HG02885 (cell line): ENCODE measurements around the gene PSMA5.
"Not testable (repeated sequence)": the region's sequence is repeated elsewhere in the genome, so short reads cannot be mapped to it uniquely, and the experiment has no call there.

Source experiments
- ATAC-seq: cut with Tn5 transposase; IDR thresholded peaks from one replicate; pipeline ENCODE4 v1.9.1; 2021; ENCODE audit warnings: mild to moderate bottlenecking; ENCODE audit not compliant: unreplicated experiment, poor library complexity

The PSMA5 gene

GRCh38 chr1:109434484-109434883, 8.2 kb upstream of the PSMA5 start:
- no peak for ATAC-seq

GRCh38 chr1:109433322-109433721, 7.1 kb upstream of the PSMA5 start:
- no peak for ATAC-seq

- ATAC-seq, result no peak
These were observed 6.1 kb upstream of the PSMA5 start for GRCh38 chr1:109432336-109432735.

- ATAC-seq, result no peak
These were observed 871 bp upstream of the PSMA5 start for GRCh38 chr1:109427171-109427467.

GRCh38 chr1:109425391-109426280, 612 bp downstream of the PSMA5 start:
- peak; percentile 29 for ATAC-seq

GRCh38 chr1:109423498-109423897, 2.8 kb downstream of the PSMA5 start:
- no peak for ATAC-seq

- ATAC-seq, result no peak
These were observed 13.7 kb downstream of the PSMA5 start for GRCh38 chr1:109412551-109412950.

GRCh38 chr1:109404838-109405237, 21.4 kb downstream of the PSMA5 start:
- ATAC-seq, result no peak

- ATAC-seq, result no peak
These were observed 24.2 kb downstream of the PSMA5 start for GRCh38 chr1:109402025-109402424.

GRCh38 chr1:109400035-109400655, 26.1 kb downstream of the PSMA5 start:
- no peak for ATAC-seq

GRCh38 chr1:109399326-109399957, 26.8 kb downstream of the PSMA5 start:
- ATAC-seq, result no peak

- no peak for ATAC-seq
These were observed 27.7 kb downstream of the PSMA5 start for GRCh38 chr1:109398343-109399225.

- peak; percentile 86 for ATAC-seq
These were observed 28.5 kb downstream of the PSMA5 start, which contains the start of gene SORT1 for GRCh38 chr1:109397581-109398342. Gene SORT1, minus strand, starts transcription at chr1:109397918. Its CDS starts 26 bp downstream, at chr1:109397892.

GRCh38 chr1:109396871-109397580, 29.2 kb downstream of the PSMA5 start:
- ATAC-seq, result no peak

- ATAC-seq, result no peak
These were observed 29.8 kb downstream of the PSMA5 start for GRCh38 chr1:109396513-109396839.

GRCh38 chr1:109395602-109396512, 30.4 kb downstream of the PSMA5 start:
- ATAC-seq, result no peak

GRCh38 chr1:109395282-109395599, 31.0 kb downstream of the PSMA5 start:
- ATAC-seq, result not testable (repeated sequence)

- ATAC-seq, result no peak
These were observed 31.5 kb downstream of the PSMA5 start for GRCh38 chr1:109394591-109395281.
